NCI-H1417 (cell line): ENCODE results near the gene COPS3.
A peak's percentile ranks its signal among the peaks of the same experiment; 100 is the strongest.

Experiments
- DNase-seq, 3 experiments: peaks; one replicate each; lab custom pipeline; 2025; lab: John Stamatoyannopoulos, UW

Gene COPS3

GRCh38 chr17:17280613-17281549 is at the start of gene COPS3:
Gene COPS3 (minus strand): TSS chr17:17281246. CDS start chr17:17281186, 60 bp downstream.
- peak; percentile 89 to 96 (median 92) for DNase-seq

- DNase-seq, result no peak
Observed at GRCh38 chr17:17328251-17328650, 47.2 kb upstream of the COPS3 start.

GRCh38 chr17:17326275-17326875 is 45.3 kb upstream of the COPS3 start:
- DNase-seq, result no peak

- DNase-seq, result no peak
Observed at GRCh38 chr17:17325816-17326215, 44.8 kb upstream of the COPS3 start.

- DNase-seq, result no peak
Observed at GRCh38 chr17:17325228-17325627, 44.2 kb upstream of the COPS3 start.

GRCh38 chr17:17324616-17325015 is 43.6 kb upstream of the COPS3 start:
- no peak for DNase-seq

GRCh38 chr17:17322516-17323510 is 41.8 kb upstream of the COPS3 start:
- no peak for DNase-seq

GRCh38 chr17:17321356-17322025 is 40.4 kb upstream of the COPS3 start:
- DNase-seq, result no peak

GRCh38 chr17:17320911-17321220 is 39.8 kb upstream of the COPS3 start:
- DNase-seq, result no peak

GRCh38 chr17:17320188-17320910 is 39.3 kb upstream of the COPS3 start:
- no peak for DNase-seq

GRCh38 chr17:17315142-17315821 is 34.2 kb upstream of the COPS3 start:
- peak in 2 of 3 experiments; percentile 14 to 64 for DNase-seq

GRCh38 chr17:17314501-17315071 is 33.5 kb upstream of the COPS3 start:
- no peak for DNase-seq

- DNase-seq, result no peak
Observed at GRCh38 chr17:17313350-17313991, 32.4 kb upstream of the COPS3 start.

GRCh38 chr17:17309356-17309755 is 28.3 kb upstream of the COPS3 start:
- no peak for DNase-seq

GRCh38 chr17:17305281-17305801 is 24.3 kb upstream of the COPS3 start:
- DNase-seq, result no peak

GRCh38 chr17:17304521-17304985 is 23.5 kb upstream of the COPS3 start:
- no peak for DNase-seq

GRCh38 chr17:17303847-17304490 is 22.9 kb upstream of the COPS3 start:
- DNase-seq, result peak in 1 of 3 experiments; percentile 16

- DNase-seq, result peak; percentile 70 to 82 (median 81)
Observed at GRCh38 chr17:17303010-17303846, 22.2 kb upstream of the COPS3 start, which contains the start of gene NT5M. Gene NT5M (plus strand): TSS chr17:17303373. CDS start chr17:17303551, 178 bp downstream.
